Brain pericyte (primary cell): ENCODE measurements around the gene CNPY4.
"Not testable (repeated sequence)": the region's sequence is repeated elsewhere in the genome, so short reads cannot be mapped to it uniquely, and the experiment has no call there.

ENCODE experiments used
- DNase-seq: peaks from one replicate; pipeline ENCODE4 v3.0.0-alpha.2; 2012; ENCODE audit warnings: low read depth, low spot score

CNPY4 gene

GRCh38 chr7:100118388-100119071 lies 904 bp upstream of the CNPY4 start:
- DNase-seq, result no peak

DNA sequence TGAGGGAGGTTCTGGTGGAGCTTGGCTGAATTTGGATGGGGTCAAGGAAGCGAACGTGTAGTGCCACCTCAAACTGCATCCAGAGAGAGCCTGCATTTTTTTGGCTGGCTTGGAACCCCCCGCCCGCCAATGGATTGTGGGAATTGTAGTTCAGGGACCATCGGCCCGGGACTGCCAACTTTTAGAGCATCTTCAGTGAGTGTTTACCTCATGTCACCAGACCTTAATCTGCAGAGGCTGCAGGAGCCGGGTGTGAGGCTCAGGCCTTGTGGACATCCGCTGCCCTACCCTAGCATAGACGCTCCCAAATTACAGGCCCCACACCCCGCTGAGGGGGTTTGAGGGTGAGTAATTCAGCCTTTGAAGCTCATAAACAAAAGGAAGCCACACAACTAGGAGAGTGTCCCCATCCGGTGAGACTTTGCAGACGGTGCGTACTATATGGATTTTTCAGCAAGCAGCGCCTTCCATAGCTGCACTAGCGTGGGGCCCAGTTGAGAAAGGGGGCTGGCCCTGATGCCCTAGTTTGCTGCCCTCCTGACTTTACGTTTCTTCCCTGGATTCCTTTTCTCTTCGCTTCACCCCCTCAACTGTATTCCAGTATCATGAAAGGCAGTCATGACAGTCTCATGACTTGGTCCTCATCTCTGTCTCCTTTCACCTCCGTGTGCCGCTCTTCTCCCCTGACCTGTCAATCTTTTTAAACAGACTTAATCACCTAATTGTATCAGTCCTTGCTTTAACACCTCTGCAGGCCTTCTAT lies 717 bp downstream of the CNPY4 start:
- no peak for DNase-seq

DNA sequence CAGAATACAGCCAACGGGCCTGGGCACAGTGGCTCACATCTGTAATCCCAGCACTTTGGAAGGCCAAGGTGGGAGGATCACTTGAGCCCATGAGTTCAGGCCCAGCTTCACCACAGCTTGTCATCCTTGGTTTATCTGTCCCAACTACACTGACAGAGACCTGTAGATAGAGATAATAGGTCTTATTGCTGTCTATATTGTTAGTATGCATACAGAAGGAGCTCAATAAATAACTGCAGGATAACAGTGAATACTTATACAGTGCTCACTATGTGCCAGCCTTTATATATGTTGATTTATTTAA lies 1.3 kb downstream of the CNPY4 start:
- DNase-seq, result no peak

GRCh38 chr7:100122067-100122466 lies 2.6 kb downstream of the CNPY4 start:
- DNase-seq, result no peak

DNA sequence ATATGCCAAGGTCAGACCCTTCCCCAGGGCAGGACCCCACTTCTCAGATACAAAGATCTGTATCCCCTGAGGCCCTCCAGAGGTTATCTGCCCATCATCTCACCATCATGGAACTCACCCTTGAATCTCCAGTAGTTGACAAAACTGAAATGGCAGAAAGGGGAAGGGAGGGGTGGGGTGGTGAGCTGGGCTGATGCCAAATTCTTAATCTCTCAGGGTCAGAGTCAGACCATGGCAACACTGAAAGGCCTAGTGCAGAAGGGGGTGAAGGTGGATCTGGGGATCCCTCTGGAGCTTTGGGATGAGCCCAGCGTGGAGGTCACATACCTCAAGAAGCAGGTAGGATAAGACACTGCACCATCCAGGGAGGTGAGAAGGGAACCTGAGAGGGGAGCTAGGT lies 3.1 kb downstream of the CNPY4 start:
- DNase-seq, result no peak

GRCh38 chr7:100124301-100125230 lies 5.1 kb downstream of the CNPY4 start:
- no peak for DNase-seq

- no peak for DNase-seq
Measured at GRCh38 chr7:100126239-100126930, 7.0 kb downstream of the CNPY4 start.

- peak; percentile 75 for DNase-seq
Measured at GRCh38 chr7:100126931-100127865, 7.8 kb downstream of the CNPY4 start, which contains the start of gene MBLAC1. Gene MBLAC1, plus strand, starts transcription at chr7:100126967. Its CDS starts 429 bp downstream, at chr7:100127396.

- no peak for DNase-seq
Measured at GRCh38 chr7:100127866-100128636, 8.6 kb downstream of the CNPY4 start.

DNA sequence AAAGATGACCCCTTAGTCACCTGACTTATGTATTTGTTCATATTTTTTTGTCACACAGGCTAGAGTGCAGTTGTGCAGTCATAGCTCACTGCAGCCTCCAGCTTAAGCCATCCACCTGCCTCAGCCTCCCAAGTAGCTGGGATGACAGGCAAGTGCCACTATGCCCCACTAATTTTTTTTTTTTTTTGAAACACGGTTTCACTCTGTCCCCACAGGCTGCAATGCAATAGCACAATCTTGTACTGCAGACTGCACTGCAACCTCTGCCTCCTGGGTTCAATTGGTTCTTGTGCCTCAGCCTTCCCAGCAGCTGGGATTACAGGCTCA lies 9.2 kb downstream of the CNPY4 start:
- DNase-seq, result no peak

- DNase-seq, result not testable (repeated sequence)
Measured at GRCh38 chr7:100130220-100130607, 10.8 kb downstream of the CNPY4 start.

- DNase-seq, result no peak
Measured at GRCh38 chr7:100130608-100131453, 11.4 kb downstream of the CNPY4 start.

GRCh38 chr7:100132126-100132525 lies 12.7 kb downstream of the CNPY4 start:
- no peak for DNase-seq

DNA sequence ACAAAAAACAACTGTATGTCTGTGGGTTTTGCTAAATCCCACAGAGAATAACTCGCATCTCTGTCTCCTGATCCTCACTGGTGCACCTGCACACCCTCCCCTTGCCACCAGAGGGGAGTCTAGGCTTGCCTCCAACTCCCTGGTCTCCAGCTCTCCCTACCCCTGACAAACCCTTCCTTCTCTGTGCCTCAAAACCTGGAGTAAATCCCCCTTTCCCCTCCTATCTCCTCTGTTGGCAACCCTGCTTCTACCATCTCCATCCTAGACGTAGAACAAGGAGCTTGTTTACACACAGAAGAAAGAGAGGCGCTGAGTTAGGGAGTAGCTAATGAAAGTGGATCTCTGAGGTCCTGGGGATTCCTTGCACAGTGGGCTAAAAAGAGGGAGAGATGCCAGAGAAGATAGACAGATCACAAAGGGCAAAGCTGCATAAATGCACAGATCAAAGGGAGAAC lies 13.3 kb downstream of the CNPY4 start:
- no peak for DNase-seq

GRCh38 chr7:100137851-100138760 lies 18.7 kb downstream of the CNPY4 start:
- DNase-seq, result no peak

- no peak for DNase-seq
Measured at GRCh38 chr7:100141555-100141949, 22.1 kb downstream of the CNPY4 start.

DNA sequence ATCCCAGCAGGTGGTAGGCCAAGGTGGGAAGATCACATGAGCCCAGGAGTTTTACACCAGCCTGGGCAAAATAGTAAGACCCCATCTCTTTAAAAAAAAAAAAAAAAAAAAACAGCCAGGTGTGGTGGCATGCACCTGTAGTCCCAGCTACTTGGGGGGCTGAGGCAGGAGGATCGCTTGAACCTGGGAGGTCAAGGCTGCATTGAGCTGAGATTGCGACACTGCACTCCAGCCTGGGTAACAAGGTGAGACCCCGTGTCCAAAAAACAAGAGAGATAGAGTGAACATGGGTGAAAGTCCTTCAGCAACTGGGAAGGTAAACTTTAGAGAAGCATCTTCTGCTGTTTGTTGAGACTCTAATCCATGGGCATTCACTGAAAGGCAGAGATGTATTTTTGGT lies 23.0 kb downstream of the CNPY4 start:
- DNase-seq, result no peak

GRCh38 chr7:100146350-100146749 lies 26.9 kb downstream of the CNPY4 start:
- not testable (repeated sequence) for DNase-seq
